Uterus (tissue), 4 donors: ENCODE measurements around the gene ADCY5. TPM values are rescaled to one million over a fixed set of nuclear protein-coding genes. Genes with fewer than 3 reads are reported as not detected.

Experiments used
- DNase-seq, 2 donors: peaks; one replicate each; pipeline ENCODE4 v3.0.0-alpha.2; 2019 to 2020
- H3K27ac ChIP-seq, 2 donors: fragments of 200-600 bp; sonication (generic); 1 replicate in 1 of 2; 2 replicates in 1 of 2; pipeline ENCODE4 v1.5.1; 2016 to 2018
- H3K27me3 ChIP-seq, 2 donors: fragments of 200-600 bp; sonication (generic); one replicate each; pipeline ENCODE4 v1.5.1; 2018 to 2019; ENCODE audit warnings: control low read depth in 1 of 2
- H3K36me3 ChIP-seq, 2 donors: fragments of 200-600 bp; sonication (generic); one replicate each; pipeline ENCODE4 v1.5.1; 2019; ENCODE audit warnings: control low read depth in 1 of 2
- H3K4me1 ChIP-seq, 2 donors: fragments of 200-600 bp; sonication (generic); one replicate each; pipeline ENCODE4 v1.5.1; 2018 to 2019; ENCODE audit warnings: control low read depth in 1 of 2
- H3K4me3 ChIP-seq, 2 donors: fragments of 200-600 bp; sonication (generic); 1 replicate in 1 of 2; 2 replicates in 1 of 2; pipeline ENCODE4 v1.5.1; 2018 to 2019; ENCODE audit warnings: mild to moderate bottlenecking in 1 of 2
- H3K9me3 ChIP-seq, 2 donors: fragments of 200-600 bp; sonication (generic); one replicate each; pipeline ENCODE4 v1.5.1; 2019; ENCODE audit warnings: control low read depth in 1 of 2
- POLR2A ChIP-seq, 2 donors: fragments of 450-650 bp; IDR thresholded peaks; one replicate each; pipeline ENCODE4 v1.6.1; 2016; ENCODE audit warnings: antibody characterized with exemption in 2 of 2, mild to moderate bottlenecking in 1 of 2, moderate library complexity in 1 of 2
- intact Hi-C: fragments of 100-400 bp; cut with DNase I; formaldehyde crosslinking; loops from one replicate; pipeline ENCODE4 v1.15.1; 2023; ENCODE audit warnings: low total_unique reads
- total RNA-seq, 4 donors: library from RNA; depleted of rRNA in 3 of 4; stranded (reverse); fragments of >200 nt in 3 of 4; gene quantifications; one replicate each; pipeline versions ENCODE4 v1.1.0 to v1.2.4, GENCODE V29; 2014 to 2023
- TF ChIP-seq, protein P1 (sequence below), 4 experiments: fragments of 200-600 bp in 2 of 4; fragments of 450-650 bp in 2 of 4; sonication (generic) in 2 of 4; IDR thresholded peaks; one replicate each; pipeline ENCODE4 v1.5.1; 2016 to 2019; ENCODE audit warnings: antibody characterized with exemption in 4 of 4, mild to moderate bottlenecking in 2 of 4, moderate library complexity in 1 of 4
- donor health status: DM: yes; HTN: yes; CAD: no.

Gene ADCY5
- total RNA-seq, 4 donors from 2014 or later, result 21.1 to 43.5 (median 34.7) TPM

DNA sequence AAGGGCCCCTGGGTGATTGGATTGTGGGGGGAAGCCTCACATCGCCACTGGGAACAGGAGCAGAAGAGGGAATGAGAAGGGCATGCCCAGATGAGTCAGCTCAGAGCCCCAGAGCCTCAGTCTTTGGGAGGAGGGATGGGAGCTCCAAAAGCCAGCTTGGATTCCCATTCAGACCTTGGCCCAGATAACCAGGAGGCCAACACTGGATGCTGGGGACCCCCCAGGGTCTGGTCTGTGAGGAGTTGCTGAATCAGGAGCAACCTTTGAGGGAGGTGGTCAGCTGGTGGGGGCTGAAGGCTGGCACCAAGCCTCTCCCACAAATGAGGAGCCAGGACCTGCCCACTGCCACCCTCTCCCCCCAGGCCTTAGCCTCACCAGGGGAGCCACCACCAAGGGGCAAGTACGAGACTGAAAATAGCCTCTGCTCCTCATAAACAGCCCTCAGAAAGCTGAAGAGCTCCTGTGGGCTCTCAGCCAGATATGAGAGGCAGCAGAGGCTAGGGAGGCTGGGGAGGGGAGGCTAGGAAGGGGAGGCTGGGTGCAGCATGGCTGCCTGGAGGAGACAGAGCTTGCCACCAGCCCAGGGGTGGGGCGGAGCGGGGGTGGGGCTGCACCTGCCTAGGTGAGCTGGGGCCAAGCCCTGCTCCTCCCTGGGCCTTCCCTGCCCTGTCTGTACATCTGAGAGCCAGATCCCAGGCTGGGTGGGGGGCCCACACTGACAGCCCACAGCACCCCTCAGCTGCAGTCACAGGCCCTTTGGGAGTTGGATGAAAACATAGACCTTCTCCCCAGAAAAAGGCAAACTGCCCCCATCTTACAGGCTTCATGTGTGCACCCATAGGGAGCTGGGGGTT, 147.3 kb downstream of the ADCY5 start:
- DNase-seq, result no peak
- Histone ChIP-seq H3K27me3 (no peaks in the 10 kb centered on the region), H3K4me3 (no peak overlapping the region), H3K4me1 (no peaks in the 10 kb centered on the region), H3K27ac (no peak overlapping the region), H3K36me3 (no peaks in the 10 kb centered on the region), H3K9me3 (no peaks in the 10 kb centered on the region)
- intact Hi-C loops, result no loop called here
- TF ChIP-seq POLR2A (IDR thresholded peaks at IDR 0.05), result no peak

DNA sequence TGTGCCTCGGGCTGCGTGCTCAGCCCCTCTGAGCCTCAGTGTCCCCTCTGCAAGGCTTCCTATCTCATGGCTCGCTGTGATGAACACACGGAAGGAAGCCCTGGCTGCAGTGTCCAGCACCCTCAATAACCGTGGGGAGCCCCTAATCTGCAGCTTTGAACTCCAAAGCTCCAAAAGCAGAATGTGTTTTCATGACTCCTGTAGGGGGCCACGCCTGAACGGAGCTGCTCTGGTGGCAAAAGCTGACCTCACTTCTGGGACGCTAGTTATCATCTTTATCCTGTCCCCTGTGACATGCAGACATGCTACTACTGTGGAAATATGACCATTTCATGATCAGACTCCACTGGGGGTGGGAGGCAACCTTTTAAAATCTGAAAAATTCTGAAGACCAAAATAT, 148.3 kb downstream of the ADCY5 start:
- H3K9me3 ChIP-seq, result no peaks in the 10 kb centered on the region

DNA sequence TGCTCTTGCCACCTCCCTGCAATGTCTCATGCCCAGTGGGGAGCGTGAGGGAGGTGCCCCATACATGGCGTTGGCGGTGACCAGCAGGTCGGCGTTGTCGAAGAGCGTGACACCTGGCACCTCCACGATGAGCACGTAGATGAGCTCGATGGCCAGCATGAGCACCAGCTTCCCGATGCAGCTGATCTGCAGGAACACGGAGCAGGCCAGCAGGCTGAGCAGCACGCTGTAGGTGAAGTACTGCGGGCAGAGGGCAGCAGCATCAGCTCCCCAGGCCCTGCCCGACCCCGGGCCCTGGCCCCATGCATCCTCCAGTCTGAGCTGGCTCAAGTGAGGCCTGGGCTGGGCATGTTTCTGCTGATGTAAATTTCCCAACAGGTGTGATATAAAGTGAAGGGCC, 148.8 kb downstream of the ADCY5 start:
- no peak for DNase-seq
- H3K27ac ChIP-seq, result no peak overlapping the region
- intact Hi-C loops, result no loop called here
- no peak for TF ChIP-seq POLR2A (IDR thresholded peaks at IDR 0.05)
- TF ChIP-seq, protein P1, sequence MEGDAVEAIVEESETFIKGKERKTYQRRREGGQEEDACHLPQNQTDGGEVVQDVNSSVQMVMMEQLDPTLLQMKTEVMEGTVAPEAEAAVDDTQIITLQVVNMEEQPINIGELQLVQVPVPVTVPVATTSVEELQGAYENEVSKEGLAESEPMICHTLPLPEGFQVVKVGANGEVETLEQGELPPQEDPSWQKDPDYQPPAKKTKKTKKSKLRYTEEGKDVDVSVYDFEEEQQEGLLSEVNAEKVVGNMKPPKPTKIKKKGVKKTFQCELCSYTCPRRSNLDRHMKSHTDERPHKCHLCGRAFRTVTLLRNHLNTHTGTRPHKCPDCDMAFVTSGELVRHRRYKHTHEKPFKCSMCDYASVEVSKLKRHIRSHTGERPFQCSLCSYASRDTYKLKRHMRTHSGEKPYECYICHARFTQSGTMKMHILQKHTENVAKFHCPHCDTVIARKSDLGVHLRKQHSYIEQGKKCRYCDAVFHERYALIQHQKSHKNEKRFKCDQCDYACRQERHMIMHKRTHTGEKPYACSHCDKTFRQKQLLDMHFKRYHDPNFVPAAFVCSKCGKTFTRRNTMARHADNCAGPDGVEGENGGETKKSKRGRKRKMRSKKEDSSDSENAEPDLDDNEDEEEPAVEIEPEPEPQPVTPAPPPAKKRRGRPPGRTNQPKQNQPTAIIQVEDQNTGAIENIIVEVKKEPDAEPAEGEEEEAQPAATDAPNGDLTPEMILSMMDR (IDR thresholded peaks at IDR 0.05), result no peak
- H3K27me3 ChIP-seq, result no peaks in the 10 kb centered on the region
- H3K4me1 ChIP-seq, result no peaks in the 10 kb centered on the region
- H3K4me3 ChIP-seq, result no peak overlapping the region
- no peaks in the 10 kb centered on the region for H3K36me3 ChIP-seq
- H3K9me3 ChIP-seq, result no peaks in the 10 kb centered on the region

More for the DNA sequence above, 148.3 kb downstream of the ADCY5 start:
- TF ChIP-seq POLR2A (IDR thresholded peaks at IDR 0.05), result no peak
- TF ChIP-seq, protein P1 (IDR thresholded peaks at IDR 0.05), result no peak
- Histone ChIP-seq H3K36me3 (no peaks in the 10 kb centered on the region), H3K27me3 (no peaks in the 10 kb centered on the region), H3K4me1 (no peaks in the 10 kb centered on the region), H3K4me3 (no peak overlapping the region), H3K27ac (no peak overlapping the region)
- no peak for DNase-seq
- intact Hi-C loops, result no loop called here

DNA sequence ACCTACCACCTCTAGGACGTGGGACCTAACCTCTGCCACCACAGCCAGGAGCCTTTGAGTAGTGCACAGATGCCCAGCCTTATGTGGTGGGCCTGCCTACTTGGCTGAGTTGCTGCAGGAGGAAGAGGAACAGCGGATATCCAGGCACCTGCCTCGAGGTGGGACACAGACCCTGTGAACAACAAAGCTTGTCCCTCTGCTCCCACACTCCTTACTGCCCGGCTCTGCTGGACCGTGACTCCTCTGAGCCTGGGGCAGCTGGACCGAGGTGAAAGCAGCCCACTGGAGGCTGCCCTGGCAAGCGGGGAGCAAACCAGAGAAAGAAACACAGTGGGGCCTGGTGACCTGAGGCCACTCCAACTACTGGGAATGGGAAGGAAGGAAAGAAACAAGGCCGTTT, 149.3 kb downstream of the ADCY5 start:
- Histone ChIP-seq H3K36me3 (no peaks in the 10 kb centered on the region), H3K4me1 (no peaks in the 10 kb centered on the region), H3K27ac (no peak overlapping the region), H3K27me3 (no peaks in the 10 kb centered on the region), H3K4me3 (no peak overlapping the region), H3K9me3 (no peaks in the 10 kb centered on the region)
- intact Hi-C loops, result no loop called here
- no peak for DNase-seq
- no peak for TF ChIP-seq POLR2A (IDR thresholded peaks at IDR 0.05)
- TF ChIP-seq, protein P1 (IDR thresholded peaks at IDR 0.05), result no peak

DNA sequence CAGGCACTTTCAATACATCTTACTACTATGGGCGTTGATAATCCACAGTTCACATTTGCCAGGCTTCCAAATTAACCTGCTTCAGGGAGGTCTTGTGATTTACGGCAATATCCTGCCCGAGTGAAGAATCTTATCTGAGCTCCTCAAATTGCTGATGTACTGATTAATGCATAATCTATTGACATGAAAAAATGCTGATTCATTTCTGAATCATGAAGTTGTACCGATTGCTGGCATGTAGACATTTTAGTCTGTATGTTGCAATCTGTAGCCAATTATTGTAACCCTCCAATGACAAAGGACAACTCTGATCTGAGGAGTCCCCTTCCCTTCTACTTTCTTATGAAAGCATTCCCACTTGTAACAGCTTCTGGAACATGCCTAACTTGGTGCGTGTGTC, 150.0 kb downstream of the ADCY5 start:
- Histone ChIP-seq H3K27me3 (no peaks in the 10 kb centered on the region), H3K4me1 (no peaks in the 10 kb centered on the region), H3K9me3 (no peaks in the 10 kb centered on the region), H3K36me3 (no peaks in the 10 kb centered on the region), H3K27ac (no peak overlapping the region), H3K4me3 (no peak overlapping the region)
- intact Hi-C loops, result no loop called here
- TF ChIP-seq POLR2A (IDR thresholded peaks at IDR 0.05), result no peak
- TF ChIP-seq, protein P1 (IDR thresholded peaks at IDR 0.05), result no peak
- DNase-seq, result no peak
